HL-60 (cell line): Measurements from ENCODE around the gene ALG11.

Source experiments
- GABPA ChIP-seq: IDR thresholded peaks from 2 replicates; pipeline ENCODE4 v1.6.1; 2012; ENCODE audit warnings: low read depth
- POLR2AphosphoS5 ChIP-seq: IDR thresholded peaks from 2 replicates; pipeline ENCODE4 v1.6.1; 2012; ENCODE audit warnings: low read depth
- SPI1 ChIP-seq: IDR thresholded peaks from 2 replicates; pipeline ENCODE4 v1.6.1; 2012; ENCODE audit warnings: low read depth, mild to moderate bottlenecking, borderline replicate concordance
- TF ChIP-seq, protein P1 (sequence below): IDR thresholded peaks from one replicate; pipeline ENCODE4 v1.5.1; 2011; ENCODE audit warnings: low read length, control low read depth, inconsistent platforms; ENCODE audit not compliant: insufficient read depth
- TF ChIP-seq, protein P2 (sequence below): IDR thresholded peaks from 2 replicates; pipeline ENCODE4 v1.6.1; 2012; ENCODE audit warnings: low read depth; ENCODE audit not compliant: insufficient replicate concordance

DNA sequence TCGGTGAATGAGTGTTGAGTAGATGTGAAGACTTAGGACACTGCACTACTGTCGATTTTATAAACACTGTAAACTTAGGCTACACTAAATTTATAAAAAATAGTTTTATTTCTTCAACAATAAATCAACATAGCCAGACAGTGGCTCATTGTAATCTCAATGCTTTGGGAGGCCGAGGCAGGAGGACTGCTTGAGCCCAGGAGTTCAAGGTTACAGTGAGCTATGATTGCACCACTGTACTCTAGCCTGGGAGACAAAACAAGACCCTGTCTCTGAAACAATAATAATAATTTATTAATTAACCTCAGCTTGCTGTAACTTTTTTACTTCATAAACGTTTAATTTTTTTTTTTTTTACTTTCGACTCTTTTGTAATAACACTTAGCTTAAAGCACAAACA lies 35.3 kb upstream of the ALG11 start:
- TF ChIP-seq, protein P1, sequence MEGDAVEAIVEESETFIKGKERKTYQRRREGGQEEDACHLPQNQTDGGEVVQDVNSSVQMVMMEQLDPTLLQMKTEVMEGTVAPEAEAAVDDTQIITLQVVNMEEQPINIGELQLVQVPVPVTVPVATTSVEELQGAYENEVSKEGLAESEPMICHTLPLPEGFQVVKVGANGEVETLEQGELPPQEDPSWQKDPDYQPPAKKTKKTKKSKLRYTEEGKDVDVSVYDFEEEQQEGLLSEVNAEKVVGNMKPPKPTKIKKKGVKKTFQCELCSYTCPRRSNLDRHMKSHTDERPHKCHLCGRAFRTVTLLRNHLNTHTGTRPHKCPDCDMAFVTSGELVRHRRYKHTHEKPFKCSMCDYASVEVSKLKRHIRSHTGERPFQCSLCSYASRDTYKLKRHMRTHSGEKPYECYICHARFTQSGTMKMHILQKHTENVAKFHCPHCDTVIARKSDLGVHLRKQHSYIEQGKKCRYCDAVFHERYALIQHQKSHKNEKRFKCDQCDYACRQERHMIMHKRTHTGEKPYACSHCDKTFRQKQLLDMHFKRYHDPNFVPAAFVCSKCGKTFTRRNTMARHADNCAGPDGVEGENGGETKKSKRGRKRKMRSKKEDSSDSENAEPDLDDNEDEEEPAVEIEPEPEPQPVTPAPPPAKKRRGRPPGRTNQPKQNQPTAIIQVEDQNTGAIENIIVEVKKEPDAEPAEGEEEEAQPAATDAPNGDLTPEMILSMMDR = no peak
- TF ChIP-seq POLR2AphosphoS5 = no peak
- TF ChIP-seq, protein P2, sequence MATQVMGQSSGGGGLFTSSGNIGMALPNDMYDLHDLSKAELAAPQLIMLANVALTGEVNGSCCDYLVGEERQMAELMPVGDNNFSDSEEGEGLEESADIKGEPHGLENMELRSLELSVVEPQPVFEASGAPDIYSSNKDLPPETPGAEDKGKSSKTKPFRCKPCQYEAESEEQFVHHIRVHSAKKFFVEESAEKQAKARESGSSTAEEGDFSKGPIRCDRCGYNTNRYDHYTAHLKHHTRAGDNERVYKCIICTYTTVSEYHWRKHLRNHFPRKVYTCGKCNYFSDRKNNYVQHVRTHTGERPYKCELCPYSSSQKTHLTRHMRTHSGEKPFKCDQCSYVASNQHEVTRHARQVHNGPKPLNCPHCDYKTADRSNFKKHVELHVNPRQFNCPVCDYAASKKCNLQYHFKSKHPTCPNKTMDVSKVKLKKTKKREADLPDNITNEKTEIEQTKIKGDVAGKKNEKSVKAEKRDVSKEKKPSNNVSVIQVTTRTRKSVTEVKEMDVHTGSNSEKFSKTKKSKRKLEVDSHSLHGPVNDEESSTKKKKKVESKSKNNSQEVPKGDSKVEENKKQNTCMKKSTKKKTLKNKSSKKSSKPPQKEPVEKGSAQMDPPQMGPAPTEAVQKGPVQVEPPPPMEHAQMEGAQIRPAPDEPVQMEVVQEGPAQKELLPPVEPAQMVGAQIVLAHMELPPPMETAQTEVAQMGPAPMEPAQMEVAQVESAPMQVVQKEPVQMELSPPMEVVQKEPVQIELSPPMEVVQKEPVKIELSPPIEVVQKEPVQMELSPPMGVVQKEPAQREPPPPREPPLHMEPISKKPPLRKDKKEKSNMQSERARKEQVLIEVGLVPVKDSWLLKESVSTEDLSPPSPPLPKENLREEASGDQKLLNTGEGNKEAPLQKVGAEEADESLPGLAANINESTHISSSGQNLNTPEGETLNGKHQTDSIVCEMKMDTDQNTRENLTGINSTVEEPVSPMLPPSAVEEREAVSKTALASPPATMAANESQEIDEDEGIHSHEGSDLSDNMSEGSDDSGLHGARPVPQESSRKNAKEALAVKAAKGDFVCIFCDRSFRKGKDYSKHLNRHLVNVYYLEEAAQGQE = no peak
- no peak for TF ChIP-seq GABPA
- no peak for TF ChIP-seq SPI1
